Effector memory CD4-positive, alpha-beta T cell (primary cell): ENCODE measurements around the gene MUC5AC.
"Not testable (repeated sequence)": the region's sequence is repeated elsewhere in the genome, so short reads cannot be mapped to it uniquely, and the experiment has no call there.

Experiments used
- DNase-seq, 3 donors: peaks; one replicate each; pipeline ENCODE4 v3.0.0-alpha.2; 2020
- H3K27ac ChIP-seq: 2 replicates; pipeline ENCODE4 v1.7.0; 2013; ENCODE audit warnings: mild to moderate bottlenecking, low read length, moderate library complexity; ENCODE audit not compliant: insufficient read depth, poor library complexity, severe bottlenecking
- H3K27me3 ChIP-seq: replicated peaks from 2 replicates; pipeline ENCODE4 v1.7.0; 2013; ENCODE audit warnings: mild to moderate bottlenecking, low read length; ENCODE audit not compliant: insufficient read depth, control insufficient read depth, poor library complexity, severe bottlenecking
- H3K36me3 ChIP-seq: 2 replicates; pipeline ENCODE4 v1.7.0; 2013; ENCODE audit warnings: mild to moderate bottlenecking, low read length, moderate library complexity; ENCODE audit not compliant: control insufficient read depth, insufficient read depth
- H3K4me1 ChIP-seq: 2 replicates; pipeline ENCODE4 v1.7.0; 2013; ENCODE audit warnings: low read length, mild to moderate bottlenecking; ENCODE audit not compliant: control insufficient read depth, insufficient read depth, poor library complexity, severe bottlenecking
- H3K4me3 ChIP-seq: 2 replicates; pipeline ENCODE4 v1.7.0; 2013; ENCODE audit warnings: low read length, low read depth, mild to moderate bottlenecking; ENCODE audit not compliant: insufficient read depth, poor library complexity, severe bottlenecking
- H3K9me3 ChIP-seq: 2 replicates; pipeline ENCODE4 v1.7.0; 2013; ENCODE audit warnings: mild to moderate bottlenecking, low read length, moderate library complexity; ENCODE audit not compliant: control insufficient read depth

The MUC5AC gene

DNA sequence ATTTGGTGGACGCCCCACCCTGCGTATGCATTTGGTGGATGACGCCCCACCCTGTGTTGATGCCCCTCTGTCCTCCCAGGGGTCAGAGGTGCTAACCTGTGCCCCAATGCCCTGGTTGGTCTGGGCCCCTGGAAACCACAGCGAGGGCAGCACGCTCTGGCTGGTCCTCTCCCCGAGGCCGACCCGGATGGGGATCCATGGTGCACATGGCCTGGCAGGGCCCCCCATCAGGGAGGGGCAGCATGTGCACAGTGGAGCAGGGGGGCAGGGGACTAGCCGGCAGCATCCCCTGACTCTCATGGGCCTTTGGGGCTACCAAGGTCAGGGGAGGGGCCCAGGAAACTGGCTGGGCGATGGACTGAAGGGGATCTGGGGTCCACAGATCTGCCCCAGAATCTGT lies 7.6 kb upstream of the MUC5AC start:
- no peaks in the 10 kb centered on the region for H3K36me3 ChIP-seq
- DNase-seq = no peak
- H3K4me1 ChIP-seq = peaks cover 5% of the 10 kb centered on the region
- H3K4me3 ChIP-seq = no peak overlapping the region
- no peaks in the 10 kb centered on the region for H3K9me3 ChIP-seq
- H3K27ac ChIP-seq = no peak overlapping the region
- H3K27me3 ChIP-seq = no peaks in the 10 kb centered on the region

DNA sequence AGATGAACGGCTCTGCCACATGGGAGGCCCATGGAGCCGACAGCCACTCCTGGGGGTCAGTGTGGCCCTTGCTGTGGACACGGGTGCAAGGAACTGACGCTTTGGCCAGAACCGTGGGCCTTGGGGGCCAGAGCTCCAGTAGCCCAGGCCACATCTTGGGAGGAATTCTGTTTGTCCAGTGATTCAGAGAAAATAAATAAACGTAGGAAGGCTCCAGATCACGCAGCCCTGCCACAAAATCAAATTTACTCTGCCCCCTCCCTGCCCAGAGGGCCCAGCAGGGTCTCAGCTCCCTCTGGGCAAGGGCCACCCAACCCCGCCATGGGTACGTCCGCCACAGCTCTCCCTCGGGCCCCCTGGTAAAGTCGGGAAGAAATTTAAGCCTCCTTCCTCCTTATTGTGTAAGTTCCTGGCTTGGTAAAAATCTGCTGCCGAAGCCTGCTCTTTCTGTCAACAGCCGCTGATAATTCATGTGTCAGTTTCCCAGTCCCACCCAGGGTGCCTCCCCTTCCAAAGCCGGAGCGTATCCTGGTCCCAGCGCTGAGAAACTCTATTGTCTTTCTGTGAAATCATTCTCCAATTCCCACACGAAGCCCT lies 6.9 kb upstream of the MUC5AC start:
- no peaks in the 10 kb centered on the region for H3K27me3 ChIP-seq
- H3K4me1 ChIP-seq = peaks cover 5% of the 10 kb centered on the region
- H3K36me3 ChIP-seq = no peaks in the 10 kb centered on the region
- no peaks in the 10 kb centered on the region for H3K9me3 ChIP-seq
- no peak overlapping the region for H3K27ac ChIP-seq
- no peak for DNase-seq
- H3K4me3 ChIP-seq = no peak overlapping the region

- Histone ChIP-seq H3K36me3 (no peaks in the 10 kb centered on the region), H3K4me1 (peaks cover 5% of the 10 kb centered on the region), H3K4me3 (no peak overlapping the region), H3K27me3 (no peaks in the 10 kb centered on the region), H3K9me3 (no peaks in the 10 kb centered on the region), H3K27ac (no peak overlapping the region)
- DNase-seq = no peak
Observed at GRCh38 chr11:1151366-1152315, 6.1 kb upstream of the MUC5AC start.

DNA sequence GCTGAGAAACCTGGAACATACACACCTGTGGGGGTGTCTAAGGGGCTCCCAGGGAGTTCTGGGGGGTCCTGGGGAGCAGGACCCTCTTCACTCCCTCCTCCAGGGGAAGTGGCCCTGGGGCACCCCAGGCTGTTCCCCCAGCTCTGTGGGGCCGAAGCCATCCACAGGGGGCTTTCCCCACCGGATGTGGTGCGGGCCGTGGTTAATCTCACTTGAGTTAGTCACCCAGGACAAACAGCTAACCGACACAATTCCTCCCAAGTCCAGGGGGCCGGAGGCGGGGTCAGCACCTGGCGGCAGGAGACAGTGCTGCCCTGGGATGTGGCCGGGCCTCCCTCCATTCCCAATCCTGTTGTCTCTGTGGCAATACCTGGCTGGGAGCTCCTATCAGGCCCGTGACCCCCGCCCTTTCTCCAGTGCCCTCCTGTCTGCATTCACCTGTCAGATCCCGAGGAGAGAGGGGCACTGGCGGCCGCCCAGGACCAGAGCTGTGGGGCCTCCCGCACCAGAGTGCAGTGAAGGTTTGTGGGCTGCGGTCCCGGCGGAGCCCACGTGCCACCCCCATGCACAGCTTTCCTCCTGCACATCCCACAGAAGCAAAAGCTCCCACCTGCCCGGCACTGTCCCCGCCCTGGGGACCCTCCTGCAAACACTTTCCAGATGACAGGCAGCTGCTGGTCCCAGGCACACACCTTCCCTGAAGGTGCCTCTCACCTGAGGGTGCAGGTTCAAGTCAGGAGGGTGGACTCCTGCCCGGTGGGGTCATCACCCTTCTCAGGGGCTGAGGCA lies 5.2 kb upstream of the MUC5AC start:
- DNase-seq = no peak
- H3K36me3 ChIP-seq = no peaks in the 10 kb centered on the region
- no peaks in the 10 kb centered on the region for H3K27me3 ChIP-seq
- H3K4me3 ChIP-seq = no peak overlapping the region
- no peaks in the 10 kb centered on the region for H3K9me3 ChIP-seq
- H3K4me1 ChIP-seq = peaks cover 5% of the 10 kb centered on the region
- H3K27ac ChIP-seq = no peak overlapping the region

GRCh38 chr11:1153105-1153950 lies 4.4 kb upstream of the MUC5AC start:
- Histone ChIP-seq H3K4me1 (peaks cover 5% of the 10 kb centered on the region), H3K36me3 (no peaks in the 10 kb centered on the region), H3K4me3 (no peak overlapping the region), H3K27ac (no peak overlapping the region), H3K9me3 (no peaks in the 10 kb centered on the region), H3K27me3 (no peaks in the 10 kb centered on the region)
- no peak for DNase-seq

DNA sequence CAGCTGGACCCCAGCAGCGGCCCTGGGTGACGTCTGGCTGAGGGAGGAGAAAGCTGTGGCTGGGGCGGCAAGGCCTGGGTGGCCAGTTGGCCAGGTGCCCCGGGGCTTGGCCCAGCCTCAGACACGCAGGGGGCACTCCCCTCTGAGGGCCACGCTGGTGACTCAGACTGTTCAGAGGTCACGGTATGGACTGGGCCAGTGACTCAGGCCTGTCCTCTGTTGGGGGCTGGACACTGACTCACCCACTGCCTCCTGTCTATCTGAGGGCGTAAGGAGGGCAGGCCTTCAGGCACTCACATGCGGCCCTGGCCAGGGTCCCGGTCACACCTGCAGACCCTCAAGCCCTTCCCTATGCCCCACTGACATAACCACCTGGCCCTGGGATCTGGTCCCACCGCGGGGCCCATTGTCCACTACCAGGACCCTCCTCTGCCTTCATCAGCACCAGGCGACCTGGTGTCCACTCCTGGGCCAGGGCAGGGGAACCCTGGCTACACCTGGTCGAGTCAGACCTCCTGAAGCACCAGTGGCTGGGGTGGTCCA lies 3.7 kb upstream of the MUC5AC start:
- Histone ChIP-seq H3K27me3 (no peaks in the 10 kb centered on the region), H3K4me3 (no peak overlapping the region), H3K4me1 (peaks cover 5% of the 10 kb centered on the region), H3K9me3 (no peaks in the 10 kb centered on the region), H3K36me3 (no peaks in the 10 kb centered on the region), H3K27ac (no peak overlapping the region)
- DNase-seq = no peak

DNA sequence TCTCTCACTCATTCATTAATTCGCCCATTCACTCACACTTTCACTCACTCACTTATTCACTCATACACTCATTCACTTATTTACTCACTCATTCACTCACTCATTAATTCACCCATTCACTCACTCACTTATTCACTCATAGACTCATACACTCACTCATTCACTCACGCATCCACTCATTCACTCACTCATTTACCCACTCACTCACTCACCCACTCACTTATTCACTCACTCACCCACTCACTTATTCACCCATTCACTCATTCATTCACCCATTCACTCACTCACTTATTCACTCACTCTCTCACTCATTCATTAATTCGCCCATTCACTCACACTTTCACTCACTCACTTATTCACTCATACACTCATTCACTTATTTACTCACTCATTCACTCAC lies 3.1 kb upstream of the MUC5AC start:
- H3K27ac ChIP-seq, H3K27me3 ChIP-seq, H3K36me3 ChIP-seq, H3K9me3 ChIP-seq, H3K4me3 ChIP-seq, H3K4me1 ChIP-seq, DNase-seq: not testable (repeated sequence)

- Histone ChIP-seq H3K27me3 (no peaks in the 10 kb centered on the region), H3K27ac (no peak overlapping the region), H3K4me1 (peaks cover 5% of the 10 kb centered on the region), H3K9me3 (no peaks in the 10 kb centered on the region), H3K4me3 (no peak overlapping the region), H3K36me3 (no peaks in the 10 kb centered on the region)
- DNase-seq = no peak
Observed at GRCh38 chr11:1155274-1155693, 2.5 kb upstream of the MUC5AC start.
